Activated naive CD8-positive, alpha-beta T cell treated with anti-CD3 and anti-CD28 coated beads, Interleukin-2, amount 10 ng/mL, durations not matched to agents 7 days and 5 days (primary cell): ENCODE results near the gene FAM151B. TPM values are rescaled to one million over a fixed set of nuclear protein-coding genes. Genes with fewer than 3 reads are reported as not detected.

Source experiments
- ATAC-seq: fragments of 150-1000 bp; cut with Tn5 transposase; one replicate; pipeline ENCODE4 v1.10.0; 2021; ENCODE audit warnings: low read depth, moderate library complexity
- POLR2A ChIA-PET: fragments of 350-600 bp; sonication (Branson Sonifier 250); formaldehyde crosslinking; loops from one replicate; lab custom pipeline; 2021; ENCODE audit warnings: antibody characterized with exemption; lab: Charles Lee
- DNase-seq: peaks from one replicate; pipeline ENCODE4 v3.0.0; 2021
- H3K27ac Mint-ChIP-seq: one replicate; pipeline ENCODE4 v1.8.0; 2022; ENCODE audit warnings: mild to moderate bottlenecking, mixed read lengths
- H3K27me3 Mint-ChIP-seq: one replicate; pipeline ENCODE4 v1.8.0; 2022; ENCODE audit warnings: mild to moderate bottlenecking, moderate library complexity, mixed read lengths
- H3K36me3 Mint-ChIP-seq: one replicate; pipeline ENCODE4 v1.8.0; 2021; ENCODE audit warnings: mild to moderate bottlenecking, mixed read lengths
- H3K4me1 Mint-ChIP-seq: one replicate; pipeline ENCODE4 v1.8.0; 2021; ENCODE audit warnings: mixed read lengths
- H3K4me3 Mint-ChIP-seq: one replicate; pipeline ENCODE4 v1.8.0; 2022; ENCODE audit warnings: mild to moderate bottlenecking, moderate library complexity, mixed read lengths
- H3K9me3 Mint-ChIP-seq: one replicate; pipeline ENCODE4 v1.8.0; 2021; ENCODE audit warnings: mixed read lengths
- total RNA-seq, 2 experiments: library from RNA; stranded (reverse); gene quantifications; one replicate each; pipeline ENCODE4 v1.2.3, GENCODE V29; 2021

Gene FAM151B
- total RNA-seq, 2 experiments from 2014 or later: 1.0 TPM; not detected in 1

GRCh38 chr5:80540691-80541090 is 52.8 kb downstream of the FAM151B start:
- peaks cover 8% of the 10 kb centered on the region for H3K27me3 Mint-ChIP-seq
- no peaks in the 10 kb centered on the region for H3K36me3 Mint-ChIP-seq
- DNase-seq: no peak
- no peak overlapping the region for H3K27ac Mint-ChIP-seq
- peaks cover 1% of the 10 kb centered on the region for H3K9me3 Mint-ChIP-seq
- POLR2A ChIA-PET: no interaction called here
- no peak overlapping the region for H3K4me3 Mint-ChIP-seq
- no peaks in the 10 kb centered on the region for H3K4me1 Mint-ChIP-seq
- no peak for ATAC-seq

- ATAC-seq (no peak), DNase-seq (no peak)
- Mint-ChIP-seq H3K36me3 (no peaks in the 10 kb centered on the region), H3K9me3 (peaks cover 1% of the 10 kb centered on the region), H3K27ac (no peak overlapping the region), H3K27me3 (peaks cover 6% of the 10 kb centered on the region), H3K4me1 (no peaks in the 10 kb centered on the region), H3K4me3 (no peak overlapping the region)
- POLR2A ChIA-PET: no interaction called here
These were observed 53.5 kb downstream of the FAM151B start for GRCh38 chr5:80541392-80541791.

- H3K27ac Mint-ChIP-seq: no peak overlapping the region
- POLR2A ChIA-PET: no interaction called here
- no peak overlapping the region for H3K4me3 Mint-ChIP-seq
These were observed 66.7 kb downstream of the FAM151B start for GRCh38 chr5:80554646-80555045.

GRCh38 chr5:80555099-80555498 is 67.2 kb downstream of the FAM151B start:
- H3K4me1 Mint-ChIP-seq: no peaks in the 10 kb centered on the region

More at GRCh38 chr5:80554646-80555045, 66.7 kb downstream of the FAM151B start:
- Mint-ChIP-seq H3K36me3 (no peaks in the 10 kb centered on the region), H3K27me3 (peaks cover 55% of the 10 kb centered on the region), H3K4me1 (no peaks in the 10 kb centered on the region), H3K9me3 (peaks cover 2% of the 10 kb centered on the region)
- no peak for DNase-seq
- ATAC-seq: no peak

GRCh38 chr5:80559244-80559643 is 71.3 kb downstream of the FAM151B start:
- ATAC-seq (no peak), DNase-seq (no peak)
- Mint-ChIP-seq H3K4me1 (no peaks in the 10 kb centered on the region), H3K36me3 (no peaks in the 10 kb centered on the region), H3K4me3 (no peak overlapping the region), H3K27ac (no peak overlapping the region), H3K9me3 (no peaks in the 10 kb centered on the region), H3K27me3 (peaks cover 57% of the 10 kb centered on the region)
- POLR2A ChIA-PET: no interaction called here

More at GRCh38 chr5:80555099-80555498, 67.2 kb downstream of the FAM151B start:
- H3K27me3 Mint-ChIP-seq: peaks cover 51% of the 10 kb centered on the region
- POLR2A ChIA-PET: no interaction called here
- peaks cover 2% of the 10 kb centered on the region for H3K9me3 Mint-ChIP-seq
- ATAC-seq: no peak
- H3K4me3 Mint-ChIP-seq: no peak overlapping the region
- H3K36me3 Mint-ChIP-seq: no peaks in the 10 kb centered on the region
- no peak overlapping the region for H3K27ac Mint-ChIP-seq
- DNase-seq: no peak

GRCh38 chr5:80565330-80565729 is 77.4 kb downstream of the FAM151B start:
- peaks cover 2% of the 10 kb centered on the region for H3K4me1 Mint-ChIP-seq
- H3K27ac Mint-ChIP-seq: no peak overlapping the region
- no peaks in the 10 kb centered on the region for H3K9me3 Mint-ChIP-seq
- POLR2A ChIA-PET: no interaction called here
- H3K36me3 Mint-ChIP-seq: no peaks in the 10 kb centered on the region
- no peak overlapping the region for H3K4me3 Mint-ChIP-seq
- no peak for DNase-seq
- H3K27me3 Mint-ChIP-seq: peaks cover 57% of the 10 kb centered on the region
- no peak for ATAC-seq

GRCh38 chr5:80566711-80567259 is 78.9 kb downstream of the FAM151B start:
- Mint-ChIP-seq H3K4me3 (no peak overlapping the region), H3K36me3 (no peaks in the 10 kb centered on the region), H3K27me3 (peaks cover 63% of the 10 kb centered on the region), H3K4me1 (peaks cover 3% of the 10 kb centered on the region), H3K27ac (no peak overlapping the region), H3K9me3 (no peaks in the 10 kb centered on the region)
- DNase-seq (no peak), ATAC-seq (no peak)
- POLR2A ChIA-PET: no interaction called here

GRCh38 chr5:80568251-80568650 is 80.4 kb downstream of the FAM151B start:
- peaks cover 65% of the 10 kb centered on the region for H3K27me3 Mint-ChIP-seq
- H3K4me1 Mint-ChIP-seq: peaks cover 3% of the 10 kb centered on the region
- ATAC-seq (no peak), DNase-seq (no peak)
- H3K27ac Mint-ChIP-seq: no peak overlapping the region
- POLR2A ChIA-PET: no interaction called here
- no peaks in the 10 kb centered on the region for H3K9me3 Mint-ChIP-seq
- H3K4me3 Mint-ChIP-seq: no peak overlapping the region
- H3K36me3 Mint-ChIP-seq: peaks cover 1% of the 10 kb centered on the region

GRCh38 chr5:80569086-80569960 is 81.4 kb downstream of the FAM151B start:
- POLR2A ChIA-PET: no interaction called here
- Mint-ChIP-seq H3K4me1 (peaks cover 3% of the 10 kb centered on the region), H3K36me3 (peaks cover 1% of the 10 kb centered on the region), H3K27ac (no peak overlapping the region), H3K4me3 (peak overlapping the region; percentile 42), H3K9me3 (no peaks in the 10 kb centered on the region), H3K27me3 (peaks cover 71% of the 10 kb centered on the region)
- ATAC-seq: no peak
- DNase-seq: peak; percentile 41

- no peak within 1 kb of the TSS for H3K27ac Mint-ChIP-seq
- peak; percentile 89 for ATAC-seq
- peaks cover 3% of the 10 kb centered on the region for H3K4me1 Mint-ChIP-seq
- no peaks in the 10 kb centered on the region for H3K9me3 Mint-ChIP-seq
- POLR2A ChIA-PET: no interaction called here
- peaks cover 1% of the 10 kb centered on the region for H3K36me3 Mint-ChIP-seq
- peak; percentile 59 for DNase-seq
- peaks cover 72% of the 10 kb centered on the region for H3K27me3 Mint-ChIP-seq
- peak within 1 kb of the TSS; percentile 61 for H3K4me3 Mint-ChIP-seq
These were observed 82.3 kb downstream of the FAM151B start, which contains the start of gene ANKRD34B for GRCh38 chr5:80569961-80570786. Gene ANKRD34B, minus strand, starts transcription at chr5:80570280. Its CDS starts 10,261 bp downstream, at chr5:80560019.

- POLR2A ChIA-PET: no interaction called here
- H3K27ac Mint-ChIP-seq: no peak overlapping the region
- ATAC-seq: no peak
- no peaks in the 10 kb centered on the region for H3K9me3 Mint-ChIP-seq
- peaks cover 73% of the 10 kb centered on the region for H3K27me3 Mint-ChIP-seq
- peaks cover 1% of the 10 kb centered on the region for H3K36me3 Mint-ChIP-seq
- DNase-seq: no peak
- H3K4me1 Mint-ChIP-seq: peaks cover 3% of the 10 kb centered on the region
- no peak overlapping the region for H3K4me3 Mint-ChIP-seq
These were observed 85.2 kb downstream of the FAM151B start for GRCh38 chr5:80573062-80573461.

- ATAC-seq: no peak
- POLR2A ChIA-PET: no interaction called here
- peaks cover 1% of the 10 kb centered on the region for H3K36me3 Mint-ChIP-seq
- peaks cover 3% of the 10 kb centered on the region for H3K9me3 Mint-ChIP-seq
- DNase-seq: no peak
- H3K27me3 Mint-ChIP-seq: peaks cover 67% of the 10 kb centered on the region
- no peaks in the 10 kb centered on the region for H3K4me1 Mint-ChIP-seq
- no peak overlapping the region for H3K4me3 Mint-ChIP-seq
- H3K27ac Mint-ChIP-seq: no peak overlapping the region
These were observed 88.5 kb downstream of the FAM151B start for GRCh38 chr5:80576383-80576782.

GRCh38 chr5:80577707-80578106 is 89.8 kb downstream of the FAM151B start:
- ATAC-seq: no peak
- POLR2A ChIA-PET: no interaction called here
- Mint-ChIP-seq H3K4me3 (no peak overlapping the region), H3K27me3 (peaks cover 53% of the 10 kb centered on the region), H3K9me3 (peaks cover 3% of the 10 kb centered on the region), H3K27ac (no peak overlapping the region), H3K4me1 (no peaks in the 10 kb centered on the region), H3K36me3 (peaks cover under 1% of the 10 kb centered on the region)
- no peak for DNase-seq
